Adipose tissue (tissue), 3 donors: ENCODE data around the gene SDF4. TPM values are rescaled to one million over a fixed set of nuclear protein-coding genes. Genes with fewer than 3 reads are reported as not detected.
"Not testable (repeated sequence)": the region's sequence is repeated elsewhere in the genome, so short reads cannot be mapped to it uniquely, and the experiment has no call there.

Source experiments
- H3K27ac ChIP-seq: one replicate; pipeline ENCODE4 v1.5.1; 2013; ENCODE audit warnings: low read depth, low read length
- WGBS, 3 donors: extraction: QIAGEN DNeasy Blood & Tissue Kit; methylation state at CpG; one replicate each; pipeline ENCODE4 v1.1.7; 2013; 5-methylcytosine and 5-hydroxymethylcytosine counted together
- polyA plus RNA-seq, 3 donors: library from polyadenylated mRNA; stranded (reverse); fragments of 200-250 nt; gene quantifications; one replicate each; pipeline ENCODE4 v1.2.3, GENCODE V29; 2013
- donor health status: healthy with polysubstance abuse.
- donor health status: Bipolar disorder and iron deficiency.
- donor health status: healthy.

SDF4 gene
- polyA plus RNA-seq, 3 donors = 93.9 to 148 (median 101) TPM

DNA sequence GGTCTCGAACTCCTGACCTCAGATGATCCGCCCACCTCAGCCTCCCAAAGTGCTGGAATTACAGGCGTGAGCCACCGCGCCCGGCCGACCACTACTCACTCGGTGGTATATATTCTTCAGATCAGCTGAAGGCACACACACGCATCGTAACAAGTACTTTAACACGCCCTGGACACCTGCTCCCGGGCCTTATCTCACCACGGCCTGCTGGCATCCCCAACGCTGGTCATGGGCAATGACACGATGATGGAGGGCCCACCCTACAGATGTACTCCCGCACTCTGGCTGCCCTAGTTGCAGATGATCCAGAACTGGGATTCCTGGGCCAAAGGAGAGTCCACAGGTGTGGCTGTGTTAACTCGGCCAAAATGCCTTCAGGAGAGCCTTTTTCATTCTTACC is 30.3 kb upstream of the SDF4 start:
- H3K27ac ChIP-seq = no peak overlapping the region
- WGBS, 3 donors = 95 to 97% (median 96%) methylated on average over 17 of the region's 17 CpGs

DNA sequence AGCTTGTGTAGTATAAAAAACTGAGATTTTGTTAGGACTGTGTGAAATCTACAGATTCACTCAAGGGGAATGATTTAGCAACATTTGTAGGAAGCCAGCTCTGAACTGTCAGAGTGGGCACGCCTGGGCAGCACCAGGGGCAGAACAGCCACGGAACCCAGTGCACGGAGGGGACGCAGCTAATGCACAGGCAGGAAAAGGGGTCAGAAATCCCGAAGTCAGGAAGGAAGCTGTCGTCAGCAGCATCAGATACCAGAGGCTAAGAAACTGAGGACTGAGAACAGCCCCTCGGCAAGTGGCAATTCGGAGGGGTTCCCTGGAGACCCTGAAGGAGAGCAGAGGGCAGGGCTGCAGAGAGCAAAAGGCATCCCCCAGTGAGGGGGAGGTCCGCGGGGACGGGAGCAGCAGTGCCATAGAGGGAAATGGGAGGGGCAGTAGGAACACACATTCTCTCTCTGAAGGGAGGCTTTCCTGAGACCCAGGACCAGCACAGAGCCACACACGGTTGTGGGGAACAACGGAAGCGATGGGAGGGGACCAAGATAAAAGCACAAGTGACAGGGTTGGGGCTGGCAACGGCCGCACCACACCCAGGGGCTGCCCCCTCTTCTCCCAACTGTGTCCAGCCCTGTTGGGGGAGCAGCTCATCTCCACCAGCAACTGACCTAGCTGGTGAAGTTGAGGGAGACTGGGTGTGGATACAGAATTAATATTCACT is 29.2 kb upstream of the SDF4 start:
- no peak overlapping the region for H3K27ac ChIP-seq
- WGBS, 3 donors = 50 to 77% (median 55%) methylated on average over 16 of the region's 16 CpGs

DNA sequence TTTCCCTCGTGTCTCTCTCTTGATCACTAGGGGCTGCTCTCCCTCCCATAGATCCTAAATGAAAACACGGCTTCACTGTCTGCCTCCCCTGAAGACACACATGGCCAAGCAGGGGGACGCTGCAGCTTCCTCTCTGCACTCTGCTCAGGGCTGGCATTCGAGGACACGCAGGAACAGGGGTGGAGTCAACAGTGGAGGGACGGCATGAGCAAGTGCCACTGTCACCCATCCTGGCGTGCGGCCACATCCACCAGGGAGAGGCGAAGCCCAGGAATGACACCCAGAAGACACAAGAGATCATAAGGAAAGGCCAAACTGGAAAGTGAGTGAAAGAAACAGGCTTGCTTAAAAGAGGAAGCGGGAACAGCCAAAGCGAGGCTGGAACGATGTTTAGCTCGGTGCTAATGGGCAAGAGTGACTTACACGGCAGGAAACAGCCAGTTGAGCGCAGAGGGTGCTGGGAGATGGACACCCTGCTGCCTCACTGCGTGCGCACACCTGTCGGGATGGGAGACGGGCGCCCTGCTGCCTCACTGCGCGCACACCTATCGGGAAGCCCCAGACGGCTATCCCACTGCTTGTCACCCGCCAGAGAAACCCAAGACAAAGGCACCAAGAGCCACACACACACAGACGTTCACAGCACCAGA is 28.3 kb upstream of the SDF4 start:
- WGBS, 3 donors = 77 to 85% (median 81%) methylated on average over 26 of the region's 26 CpGs
- no peak overlapping the region for H3K27ac ChIP-seq

DNA sequence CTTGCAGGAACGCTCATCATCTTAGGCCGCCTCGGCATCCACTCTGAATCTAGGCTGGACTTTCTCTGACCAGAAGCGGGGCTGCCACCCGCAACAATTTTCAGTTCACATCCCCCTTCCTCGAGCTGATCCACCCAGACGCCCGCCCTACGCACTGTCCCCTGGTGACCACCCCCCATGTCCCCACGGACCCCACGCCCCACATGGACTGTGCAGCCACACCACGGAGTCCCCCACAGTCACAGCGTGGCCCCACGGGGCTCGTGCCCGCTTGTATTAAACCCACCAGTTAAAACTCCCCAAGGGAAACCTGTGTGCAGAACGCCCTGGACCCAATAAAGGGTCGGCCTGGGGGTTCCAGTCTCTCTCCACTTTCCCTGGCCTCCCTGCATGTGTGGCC is 27.7 kb upstream of the SDF4 start:
- WGBS, 3 donors = 89 to 94% (median 93%) methylated on average over 18 of the region's 18 CpGs
- no peak overlapping the region for H3K27ac ChIP-seq

DNA sequence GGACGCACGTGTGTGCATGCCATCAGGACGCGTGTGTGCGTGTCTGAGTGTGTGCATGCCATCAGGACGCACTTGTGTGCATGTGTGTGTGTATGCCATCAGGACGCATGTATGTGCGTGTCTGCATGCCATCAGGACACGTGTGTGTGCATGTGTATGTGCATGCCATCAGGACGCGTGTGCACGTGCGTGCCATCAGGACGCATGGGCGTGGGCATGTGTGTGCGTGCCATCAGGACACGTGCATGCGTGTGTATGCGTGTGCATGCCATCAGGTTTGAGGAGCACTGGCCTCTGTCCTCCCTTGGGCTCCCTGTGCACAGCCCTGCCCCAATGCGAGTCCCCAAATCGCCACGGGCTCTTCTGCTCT is 27.3 kb upstream of the SDF4 start:
- WGBS, 3 donors = 94 to 96% (median 95%) methylated on average over 21 to 22 of the region's 22 CpGs

DNA sequence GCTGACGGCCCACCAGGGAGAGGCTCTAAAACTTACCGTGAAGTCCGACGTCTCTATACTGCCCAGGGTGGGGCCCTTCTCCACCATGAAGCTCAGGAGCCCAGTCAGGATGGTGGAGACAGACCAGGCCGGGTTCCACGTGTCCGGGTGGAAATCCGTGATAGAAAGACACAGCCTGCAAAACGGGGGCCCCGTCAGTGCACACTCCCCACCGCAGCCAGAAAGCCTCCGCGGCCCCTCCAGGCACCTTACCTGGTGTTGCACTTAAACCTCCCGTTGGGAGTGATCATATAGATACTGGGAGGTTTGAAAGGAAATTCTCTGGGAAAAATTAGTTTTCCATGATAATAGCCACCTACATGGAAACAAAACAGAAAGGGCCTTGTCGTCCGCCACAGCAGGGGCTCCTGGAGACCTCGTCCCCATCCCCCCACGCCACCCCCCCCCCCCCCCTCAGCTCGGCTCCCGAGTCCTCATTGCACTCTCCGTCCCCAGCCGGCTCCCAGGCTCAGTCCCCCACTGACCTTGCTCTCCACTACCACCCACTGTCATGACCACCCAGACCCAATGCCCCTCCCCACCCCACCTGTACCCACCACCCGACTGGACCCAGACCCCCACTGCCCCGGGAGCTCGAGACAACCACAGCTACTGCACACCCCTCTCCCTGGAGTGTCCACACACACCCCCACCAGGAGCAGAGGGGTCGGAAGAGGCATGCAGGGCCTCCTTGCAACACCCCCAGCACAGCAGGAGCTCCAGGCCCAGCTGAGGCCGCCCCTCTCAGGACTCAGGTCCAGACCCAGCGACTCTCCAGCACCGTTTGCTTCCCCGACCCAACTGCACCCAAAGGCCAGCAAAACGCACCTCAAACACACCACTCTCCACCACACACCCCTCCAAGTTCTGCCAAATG is 25.4 kb upstream of the SDF4 start:
- 93 to 95% (median 94%) methylated on average over 28 to 31 of the region's 31 CpGs for whole genome bisulfite sequencing, 3 donors
- no peak overlapping the region for H3K27ac ChIP-seq

More for the DNA sequence above, 27.3 kb upstream of the SDF4 start:
- H3K27ac ChIP-seq = no peak overlapping the region

DNA sequence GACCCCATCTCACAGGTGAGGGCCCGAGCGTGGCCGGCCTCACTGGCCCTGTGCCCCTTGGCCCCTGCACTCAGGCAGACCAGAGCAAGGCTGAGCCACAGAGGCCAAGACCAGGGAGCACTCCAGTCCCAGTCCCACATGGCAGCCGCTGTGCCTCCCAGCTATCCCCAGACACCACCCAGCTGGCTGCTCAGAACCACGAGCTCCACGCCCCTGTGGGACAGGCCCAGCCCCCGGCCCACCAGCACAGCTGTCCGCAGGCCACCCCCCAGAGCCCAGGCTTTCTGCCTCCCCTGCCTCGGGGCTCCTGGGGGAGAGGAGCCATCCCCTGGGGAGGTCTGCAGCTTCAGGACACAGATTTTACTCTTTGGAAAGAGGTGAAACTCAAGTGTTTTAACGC is 23.8 kb upstream of the SDF4 start:
- WGBS, 3 donors = 91 to 94% (median 91%) methylated on average over 10 of the region's 10 CpGs
- no peak overlapping the region for H3K27ac ChIP-seq

DNA sequence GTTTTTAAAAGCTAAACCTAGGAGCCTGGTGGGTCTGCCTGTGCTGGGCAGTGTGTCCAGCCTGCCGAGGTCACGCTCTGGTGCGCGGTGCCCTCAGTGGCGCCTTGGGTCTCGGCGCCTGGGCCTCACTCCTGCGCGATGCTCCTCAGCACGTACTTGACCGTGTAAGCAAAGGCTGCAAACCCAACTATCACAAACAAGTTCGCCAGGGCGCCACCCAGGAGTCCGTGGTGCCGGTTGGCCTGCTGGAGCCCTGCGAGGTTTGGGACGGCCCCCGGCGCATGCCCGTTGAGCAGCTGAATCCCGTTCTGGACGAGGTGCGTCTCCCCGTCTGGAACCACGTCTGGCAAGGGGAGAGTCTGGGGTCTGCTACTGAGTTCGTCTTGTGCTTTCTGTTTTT is 23.3 kb upstream of the SDF4 start:
- WGBS, 3 donors = 94 to 95% (median 94%) methylated on average over 26 of the region's 26 CpGs
- no peak overlapping the region for H3K27ac ChIP-seq

DNA sequence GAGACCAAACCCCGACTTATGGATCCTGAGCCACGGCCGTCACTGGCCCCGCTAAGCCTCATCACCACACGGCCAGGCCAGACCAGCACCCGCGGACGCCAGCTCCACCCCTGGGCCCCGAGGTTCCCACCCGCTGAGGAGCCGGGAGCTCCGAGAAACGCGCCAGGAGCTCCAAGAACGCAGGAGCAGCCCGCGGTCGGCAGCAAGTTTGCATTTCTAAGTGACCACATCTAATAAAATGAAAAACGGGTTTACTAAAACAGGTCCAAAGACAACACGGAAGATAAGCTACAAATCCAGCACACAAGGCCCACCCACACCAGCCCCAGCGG is 22.8 kb upstream of the SDF4 start:
- whole genome bisulfite sequencing, 3 donors = 85 to 90% (median 89%) methylated on average over 21 of the region's 21 CpGs
- H3K27ac ChIP-seq = no peak overlapping the region

DNA sequence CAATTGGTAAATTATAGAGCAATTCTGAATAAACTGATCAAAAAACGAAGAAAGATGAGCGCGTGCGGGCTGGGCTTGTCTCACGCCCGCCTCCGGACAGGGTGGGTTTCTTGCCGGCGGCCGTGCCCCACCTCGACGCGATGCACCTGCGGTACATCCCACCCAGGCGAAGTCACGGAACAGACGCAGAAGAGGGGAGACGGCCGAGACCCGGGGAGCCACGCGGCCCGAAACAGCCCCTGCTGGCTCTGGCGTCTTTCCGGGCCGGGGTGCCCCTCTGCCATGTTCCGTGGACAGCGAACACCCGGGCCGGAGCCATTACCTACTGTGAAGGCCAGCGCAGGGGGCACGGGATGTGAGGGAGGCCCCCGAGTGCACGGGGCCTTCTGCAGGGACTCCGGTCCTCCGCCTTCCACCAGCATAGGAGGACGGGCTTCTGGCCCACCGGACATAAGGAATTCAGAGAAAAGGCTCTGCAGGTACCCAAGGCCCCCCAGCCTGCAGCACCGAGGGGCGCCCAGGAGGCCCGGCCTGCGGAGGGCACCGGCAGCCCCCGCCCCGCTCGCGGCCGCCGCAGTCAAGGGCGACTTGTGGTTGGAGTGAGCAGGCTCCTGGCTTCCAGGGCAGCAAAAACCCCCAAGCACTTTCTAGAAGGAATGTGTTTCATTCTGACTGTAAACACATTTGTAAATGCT is 22.3 kb upstream of the SDF4 start:
- 96% methylated on average over 47 to 50 of the region's 50 CpGs for WGBS, 3 donors
- H3K27ac ChIP-seq = no peak overlapping the region

DNA sequence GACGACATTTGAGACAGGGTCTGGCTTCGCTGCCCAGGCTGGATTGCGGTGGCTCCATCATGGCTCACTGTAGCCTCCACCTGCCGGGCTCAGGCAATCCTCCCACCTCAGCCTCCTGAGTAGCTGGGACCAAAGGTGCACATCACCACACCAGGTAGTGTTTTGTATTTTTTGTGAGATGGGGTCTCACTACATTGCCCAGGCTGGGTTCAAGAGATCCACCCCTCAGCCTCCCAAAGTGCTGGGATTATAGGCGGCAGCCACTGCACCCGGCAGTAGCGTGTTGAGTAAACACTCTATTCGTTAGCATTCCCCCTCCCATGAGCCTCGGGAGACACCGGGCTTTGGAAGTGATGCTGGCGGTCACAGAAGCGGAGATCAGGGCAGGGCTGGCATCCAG is 21.5 kb upstream of the SDF4 start:
- H3K27ac ChIP-seq = no peak overlapping the region
- WGBS, 3 donors = 80 to 90% (median 87%) methylated on average over 12 of the region's 12 CpGs

DNA sequence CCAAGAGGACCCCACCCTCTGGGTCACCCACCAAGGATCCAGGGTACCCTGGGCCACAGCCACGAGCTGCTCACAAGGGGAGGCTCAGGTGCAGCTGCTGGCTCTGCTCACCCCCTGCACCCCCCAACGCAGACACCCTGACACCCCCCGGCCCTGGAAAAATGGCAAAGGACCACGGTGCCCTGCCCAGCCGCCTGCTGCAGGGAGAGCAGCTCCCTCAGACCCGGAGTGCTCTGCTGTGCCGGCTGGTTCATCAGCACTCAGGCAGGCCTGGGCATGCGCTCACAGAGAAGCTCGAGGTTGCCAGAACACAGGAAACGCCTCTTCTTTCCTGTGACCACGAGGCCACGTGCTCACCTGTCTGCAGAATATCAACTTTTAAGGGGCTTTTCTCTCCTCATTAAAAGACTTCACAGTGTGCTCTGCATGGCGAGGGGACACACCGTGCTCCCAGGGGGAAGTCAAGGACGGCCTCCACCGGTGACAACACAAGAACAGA is 19.0 kb upstream of the SDF4 start:
- no peak overlapping the region for H3K27ac ChIP-seq
- 67 to 84% (median 73%) methylated on average over 16 of the region's 16 CpGs for WGBS, 3 donors

DNA sequence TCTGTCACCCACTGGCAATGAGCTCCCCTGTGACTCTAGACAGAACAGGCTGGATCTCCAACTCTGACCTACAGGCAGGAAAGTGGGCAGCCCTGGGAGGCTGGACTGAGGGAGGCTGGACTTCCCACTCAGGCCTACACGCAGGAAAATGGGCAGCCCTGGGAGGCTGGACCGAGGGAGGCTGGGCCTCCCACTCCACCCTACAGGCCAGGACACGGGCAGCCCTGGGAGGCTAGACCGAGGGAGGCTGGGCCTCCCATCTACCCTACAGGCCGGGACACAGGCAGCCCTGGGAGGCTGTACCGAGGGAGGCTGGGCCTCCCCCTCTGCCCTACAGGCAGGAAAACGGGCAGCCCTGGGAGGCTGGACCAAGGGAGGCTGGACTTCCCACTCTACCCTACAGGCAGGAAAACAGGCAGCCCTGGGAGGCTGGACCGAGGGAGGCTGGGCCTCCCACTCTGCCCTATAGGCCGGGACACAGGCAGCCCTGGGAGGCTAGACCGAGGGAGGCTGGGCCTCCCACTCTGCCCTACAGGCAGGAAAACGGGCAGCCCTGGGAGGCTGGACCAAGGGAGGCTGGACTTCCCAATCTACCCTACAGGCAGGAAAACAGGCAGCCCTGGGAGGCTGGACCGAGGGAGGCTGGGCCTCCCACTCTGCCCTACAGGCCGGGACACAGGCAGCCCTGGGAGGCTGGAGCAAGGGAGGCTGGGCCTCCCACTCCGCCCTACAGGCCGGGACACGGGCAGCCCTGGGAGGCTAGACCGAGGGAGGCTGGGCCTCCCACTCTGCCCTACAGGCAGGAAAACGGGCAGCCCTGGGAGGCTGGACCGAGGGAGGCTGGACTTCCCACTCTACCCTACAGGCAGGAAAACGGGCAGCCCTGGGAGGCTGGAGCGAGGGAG is 16.5 kb upstream of the SDF4 start:
- H3K27ac ChIP-seq = not testable (repeated sequence)
- 89 to 93% (median 91%) methylated on average over 20 to 21 of the region's 21 CpGs for WGBS, 3 donors

DNA sequence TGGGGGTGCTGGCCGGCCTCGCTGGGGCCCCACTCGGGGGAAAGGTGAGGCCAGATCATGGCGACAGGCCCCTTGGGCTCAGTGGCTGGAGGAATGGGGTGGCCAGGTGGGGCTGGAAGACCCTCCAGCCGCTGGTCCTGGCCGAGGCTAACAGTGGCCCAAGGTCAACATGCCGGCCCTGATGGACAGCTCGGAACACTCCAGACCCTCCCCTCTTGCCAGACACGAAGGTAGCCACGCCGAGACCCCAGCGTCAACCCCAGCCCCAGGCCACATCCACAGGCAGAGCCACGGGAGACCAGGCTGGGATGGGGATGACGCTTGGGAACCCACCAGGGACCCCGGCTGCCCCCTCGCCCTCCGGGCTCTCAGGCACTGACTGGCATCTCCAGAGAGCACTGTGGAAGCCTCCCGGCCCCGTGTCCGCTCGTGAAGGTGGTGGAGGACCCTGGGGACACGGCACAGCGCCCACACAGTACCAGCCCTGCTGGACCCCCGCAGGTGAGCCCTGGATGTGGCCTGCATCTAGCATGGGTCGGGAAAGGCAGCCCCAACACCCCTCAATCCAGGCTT is 15.6 kb upstream of the SDF4 start:
- 60 to 72% (median 67%) methylated on average over 18 to 25 of the region's 25 CpGs for WGBS, 3 donors
- peak overlapping the region; percentile 38 for H3K27ac ChIP-seq

DNA sequence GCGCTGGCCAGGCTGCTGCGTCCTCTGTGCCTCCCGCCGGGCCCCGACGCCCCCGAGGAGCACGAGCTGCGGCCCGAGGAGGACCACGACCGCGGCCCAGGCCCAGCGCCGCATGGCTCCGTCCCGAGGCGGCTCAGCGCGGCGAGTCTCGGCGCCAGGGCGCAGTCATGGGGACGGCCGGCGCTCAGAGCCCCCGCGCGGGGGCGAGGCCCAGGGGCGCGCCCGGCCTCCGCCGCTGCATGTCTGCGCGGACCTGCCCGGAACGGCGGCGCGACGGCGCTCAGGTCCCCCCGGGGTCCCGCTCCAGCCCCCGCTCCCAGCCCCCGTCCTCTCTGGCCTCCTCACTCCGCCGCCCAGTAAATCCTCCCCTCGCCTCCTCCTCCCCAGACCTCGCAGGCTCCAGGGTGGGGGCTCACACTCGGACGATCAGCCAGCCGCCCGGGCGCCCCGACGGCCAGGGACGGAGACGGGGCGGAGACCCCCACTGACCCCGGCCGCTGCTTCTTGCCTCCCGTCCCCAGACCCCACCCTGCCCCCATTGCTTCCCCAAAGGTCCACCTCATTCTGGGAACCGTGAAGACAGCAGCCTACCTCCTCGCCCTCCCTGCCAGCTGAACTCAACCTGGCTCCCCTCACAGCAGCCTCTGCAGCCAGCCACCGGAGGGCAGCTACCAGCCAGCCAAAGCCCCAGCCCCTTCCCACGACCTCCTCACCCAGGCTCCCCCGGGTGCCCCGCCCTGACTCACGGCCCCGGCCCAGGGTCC is 15.0 kb upstream of the SDF4 start, which contains the start of gene C1QTNF12:
Gene C1QTNF12, minus strand, starts transcription at position 146 of the 764 bp plus-strand sequence. Its CDS starts 32 bp downstream, at position 114.
- 4 to 9% (median 5%) methylated on average over 19 to 74 of the region's 74 CpGs for WGBS, 3 donors
- peak within 1 kb of the TSS; percentile 38 for H3K27ac ChIP-seq

DNA sequence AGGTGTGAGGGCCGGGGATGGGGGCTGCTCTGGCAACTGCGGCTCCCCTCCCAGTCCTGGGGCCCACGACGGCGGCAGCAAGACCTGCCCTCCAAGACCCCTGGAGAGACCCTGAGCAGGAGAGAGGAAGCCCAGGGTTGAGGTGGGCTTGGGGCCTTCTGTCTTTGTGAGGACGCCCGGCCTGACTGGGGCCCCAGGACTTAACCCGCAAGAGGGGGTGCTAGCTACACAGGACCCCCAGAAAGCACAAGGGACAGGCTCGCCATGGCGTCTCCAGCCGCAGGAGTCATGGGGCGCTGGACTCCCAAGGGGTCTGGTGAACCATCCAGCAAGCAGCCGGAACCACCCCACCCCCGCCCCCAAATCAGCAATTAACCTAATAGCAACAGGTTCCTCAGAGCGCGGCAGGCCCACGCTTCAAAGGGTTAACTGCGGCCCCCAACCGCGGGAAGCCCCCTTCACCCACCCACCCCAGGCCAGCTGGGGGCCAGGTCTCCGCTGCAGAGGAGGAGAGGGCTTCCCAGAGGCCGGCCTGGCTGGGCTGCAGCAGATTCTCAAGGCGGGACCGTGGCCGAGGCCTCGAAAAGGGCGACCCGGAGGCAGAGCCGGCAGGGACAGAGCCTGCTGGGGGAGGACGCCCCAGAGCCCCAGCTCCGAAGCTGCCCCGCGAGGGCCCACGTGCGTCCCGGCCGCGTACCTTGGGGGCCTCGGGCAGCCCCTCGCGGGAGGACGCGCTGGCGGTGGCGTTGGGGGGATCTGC is 14.2 kb upstream of the SDF4 start:
- 34 to 37% (median 36%) methylated on average over 37 to 45 of the region's 45 CpGs for WGBS, 3 donors
- no peak overlapping the region for H3K27ac ChIP-seq
